Thyroid gland (tissue), 4 donors: ENCODE results near the gene NKAP.
"Not testable (repeated sequence)": the region's sequence is repeated elsewhere in the genome, so short reads cannot be mapped to it uniquely, and the experiment has no call there.

ENCODE experiments used
- CTCF ChIP-seq, 6 experiments: fragments of 200-600 bp in 3 of 6; fragments of 450-650 bp in 3 of 6; sonication (generic) in 3 of 6; IDR thresholded peaks; one replicate each; pipeline ENCODE4 v1.5.1; 2016 to 2019; ENCODE audit warnings: antibody characterized with exemption in 6 of 6, mild to moderate bottlenecking in 2 of 6, inconsistent platforms in 1 of 6, moderate library complexity in 1 of 6
- POLR2A ChIP-seq, 2 donors: fragments of 450-650 bp; IDR thresholded peaks; one replicate each; pipeline ENCODE4 v1.6.1; 2017; ENCODE audit warnings: antibody characterized with exemption in 2 of 2, mild to moderate bottlenecking in 2 of 2, moderate library complexity in 1 of 2

- TF ChIP-seq CTCF, POLR2A (IDR thresholded peaks at IDR 0.05): not testable (repeated sequence)
Observed at GRCh38 chrX:119890626-119891025, 52.9 kb downstream of the NKAP start.
